Measurements from ENCODE around the gene MYLK3. TPM values are rescaled to one million over a fixed set of nuclear protein-coding genes. Genes with fewer than 3 reads are reported as not detected.

MYLK3 gene
- total and polyA plus RNA-seq, 9 donors = 0.24 to 2.0 (median 0.68) TPM

- H3K36me3 ChIP-seq = no peaks in the 10 kb centered on the region
- no peaks in the 10 kb centered on the region for H3K27me3 ChIP-seq
- TF ChIP-seq EP300 (IDR thresholded peaks at IDR 0.05) = no peak
- TF ChIP-seq CTCF (IDR thresholded peaks at IDR 0.05) = no peak
- TF ChIP-seq POLR2A (IDR thresholded peaks at IDR 0.05) = no peak
- DNase-seq = no peak
- 68 to 84% (median 78%) methylated on average over 2 of the region's 2 CpGs for WGBS, 3 donors
- no peak overlapping the region for H3K27ac ChIP-seq
- no peaks in the 10 kb centered on the region for H3K9me3 ChIP-seq
- no peak overlapping the region for H3K4me3 ChIP-seq
- intact Hi-C loops (cut with DNase I) = no loop called here
- no peaks in the 10 kb centered on the region for H3K4me1 ChIP-seq (ENCODE audit: insufficient read depth)
Measured at GRCh38 chr16:46702030-46702429, 46.1 kb downstream of the MYLK3 start.

- Histone ChIP-seq H3K9me3 (no peaks in the 10 kb centered on the region), H3K4me3 (no peak overlapping the region), H3K27ac (no peak overlapping the region), H3K36me3 (no peaks in the 10 kb centered on the region), H3K27me3 (no peaks in the 10 kb centered on the region), H3K4me1 (ENCODE audit: insufficient read depth) (no peaks in the 10 kb centered on the region)
- TF ChIP-seq POLR2A (IDR thresholded peaks at IDR 0.05) (no peak), CTCF (IDR thresholded peaks at IDR 0.05) (no peak), EP300 (IDR thresholded peaks at IDR 0.05) (no peak)
- DNase-seq = no peak
- WGBS, 3 donors = 84 to 91% (median 89%) methylated on average over 4 of the region's 4 CpGs
- intact Hi-C loops (cut with DNase I) = no loop called here
Measured at GRCh38 chr16:46701615-46702014, 46.5 kb downstream of the MYLK3 start.

GRCh38 chr16:46700048-46700447 lies 48.1 kb downstream of the MYLK3 start:
- Histone ChIP-seq H3K36me3 (no peaks in the 10 kb centered on the region), H3K9me3 (no peaks in the 10 kb centered on the region), H3K4me3 (no peak overlapping the region), H3K27me3 (no peaks in the 10 kb centered on the region), H3K4me1 (ENCODE audit: insufficient read depth) (no peaks in the 10 kb centered on the region), H3K27ac (no peak overlapping the region)
- no peak for DNase-seq
- intact Hi-C loops (cut with DNase I) = no loop called here
- TF ChIP-seq CTCF (IDR thresholded peaks at IDR 0.05) = no peak
- WGBS, 3 donors = 92 to 95% (median 92%) methylated on average over 3 of the region's 3 CpGs

- Histone ChIP-seq H3K4me1 (ENCODE audit: insufficient read depth) (no peaks in the 10 kb centered on the region), H3K27me3 (no peaks in the 10 kb centered on the region), H3K36me3 (no peaks in the 10 kb centered on the region), H3K27ac (no peak overlapping the region), H3K4me3 (no peak overlapping the region), H3K9me3 (no peaks in the 10 kb centered on the region)
- 63 to 69% (median 66%) methylated on average over 3 of the region's 3 CpGs for whole genome bisulfite sequencing, 3 donors
- DNase-seq = no peak
- no peak for TF ChIP-seq EP300 (IDR thresholded peaks at IDR 0.05)
- TF ChIP-seq POLR2A (IDR thresholded peaks at IDR 0.05) = no peak
- TF ChIP-seq CTCF (IDR thresholded peaks at IDR 0.05) = no peak
- intact Hi-C loops (cut with DNase I) = no loop called here
Measured at GRCh38 chr16:46696957-46697356, 51.2 kb downstream of the MYLK3 start.

GRCh38 chr16:46695937-46696336 lies 52.2 kb downstream of the MYLK3 start:
- intact Hi-C loops (cut with DNase I) = no loop called here
- no peak overlapping the region for H3K27ac ChIP-seq
- H3K4me3 ChIP-seq = no peak overlapping the region
- no peaks in the 10 kb centered on the region for H3K27me3 ChIP-seq
- no peak for DNase-seq
- 90 to 95% (median 95%) methylated on average over 5 of the region's 5 CpGs for WGBS, 3 donors
- no peaks in the 10 kb centered on the region for H3K9me3 ChIP-seq
- TF ChIP-seq POLR2A (IDR thresholded peaks at IDR 0.05) = no peak
- H3K36me3 ChIP-seq = no peaks in the 10 kb centered on the region
- H3K4me1 ChIP-seq (ENCODE audit: insufficient read depth) = no peaks in the 10 kb centered on the region
